Testis (tissue), 2 donors: ENCODE data around the gene SPATA3.

ENCODE experiments used
- POLR2A ChIP-seq: fragments of 450-650 bp; IDR thresholded peaks from one replicate; pipeline ENCODE4 v1.6.1; 2017; ENCODE audit warnings: antibody characterized with exemption, mild to moderate bottlenecking, moderate library complexity
- TF ChIP-seq, protein P1 (sequence below), 3 experiments: fragments of 450-650 bp in 2 of 3; fragments of 200-600 bp in 1 of 3; sonication (generic) in 1 of 3; IDR thresholded peaks; one replicate each; pipeline ENCODE4 v1.5.1; 2016 to 2019; ENCODE audit warnings: antibody characterized with exemption in 3 of 3, mild to moderate bottlenecking in 2 of 3, moderate library complexity in 1 of 3

GRCh38 chr2:231008131-231008530 is 12.2 kb downstream of the SPATA3 start:
- no peak for TF ChIP-seq POLR2A
- TF ChIP-seq, protein P1, sequence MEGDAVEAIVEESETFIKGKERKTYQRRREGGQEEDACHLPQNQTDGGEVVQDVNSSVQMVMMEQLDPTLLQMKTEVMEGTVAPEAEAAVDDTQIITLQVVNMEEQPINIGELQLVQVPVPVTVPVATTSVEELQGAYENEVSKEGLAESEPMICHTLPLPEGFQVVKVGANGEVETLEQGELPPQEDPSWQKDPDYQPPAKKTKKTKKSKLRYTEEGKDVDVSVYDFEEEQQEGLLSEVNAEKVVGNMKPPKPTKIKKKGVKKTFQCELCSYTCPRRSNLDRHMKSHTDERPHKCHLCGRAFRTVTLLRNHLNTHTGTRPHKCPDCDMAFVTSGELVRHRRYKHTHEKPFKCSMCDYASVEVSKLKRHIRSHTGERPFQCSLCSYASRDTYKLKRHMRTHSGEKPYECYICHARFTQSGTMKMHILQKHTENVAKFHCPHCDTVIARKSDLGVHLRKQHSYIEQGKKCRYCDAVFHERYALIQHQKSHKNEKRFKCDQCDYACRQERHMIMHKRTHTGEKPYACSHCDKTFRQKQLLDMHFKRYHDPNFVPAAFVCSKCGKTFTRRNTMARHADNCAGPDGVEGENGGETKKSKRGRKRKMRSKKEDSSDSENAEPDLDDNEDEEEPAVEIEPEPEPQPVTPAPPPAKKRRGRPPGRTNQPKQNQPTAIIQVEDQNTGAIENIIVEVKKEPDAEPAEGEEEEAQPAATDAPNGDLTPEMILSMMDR (IDR thresholded peaks at IDR 0.05) = no peak
